Nucleus accumbens (tissue), 56 donors: ENCODE results near the gene PBX2.

Experiments
- DNase-seq, 56 donors: peaks; one replicate each; lab custom pipeline; 2025; lab: John Stamatoyannopoulos, UW

The PBX2 gene

GRCh38 chr6:32175711-32176475, 14.1 kb downstream of the PBX2 start, which contains the start of gene AGPAT1:
Gene AGPAT1 (minus strand): TSS chr6:32176084. CDS start chr6:32171496, 4,588 bp downstream.
- peak; percentile 71 to 99 (median 97) for DNase-seq

GRCh38 chr6:32175322-32175710, 14.7 kb downstream of the PBX2 start:
- DNase-seq: no peak

DNA sequence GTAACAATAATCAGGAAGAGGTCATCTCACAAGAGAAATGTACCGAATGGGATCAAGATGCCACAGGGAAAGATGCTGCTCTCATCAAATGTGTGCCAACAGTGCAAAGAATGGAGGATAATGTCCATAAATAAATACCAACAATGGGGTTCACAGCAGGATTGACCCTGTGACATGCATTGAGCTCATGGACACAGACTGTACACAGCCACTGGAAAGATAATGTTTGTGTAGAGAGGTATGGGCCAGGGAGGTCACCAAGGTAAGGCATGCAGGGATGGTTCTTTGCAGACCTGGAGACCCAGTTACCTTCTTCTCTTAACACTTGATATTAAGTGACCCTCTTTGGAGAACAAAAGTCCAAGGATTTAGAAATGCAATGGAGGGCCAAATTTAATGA, 15.6 kb downstream of the PBX2 start:
- DNase-seq: no peak

GRCh38 chr6:32173051-32173727, 16.8 kb downstream of the PBX2 start:
- no peak for DNase-seq

GRCh38 chr6:32171234-32171633, 18.8 kb downstream of the PBX2 start:
- DNase-seq: no peak

DNA sequence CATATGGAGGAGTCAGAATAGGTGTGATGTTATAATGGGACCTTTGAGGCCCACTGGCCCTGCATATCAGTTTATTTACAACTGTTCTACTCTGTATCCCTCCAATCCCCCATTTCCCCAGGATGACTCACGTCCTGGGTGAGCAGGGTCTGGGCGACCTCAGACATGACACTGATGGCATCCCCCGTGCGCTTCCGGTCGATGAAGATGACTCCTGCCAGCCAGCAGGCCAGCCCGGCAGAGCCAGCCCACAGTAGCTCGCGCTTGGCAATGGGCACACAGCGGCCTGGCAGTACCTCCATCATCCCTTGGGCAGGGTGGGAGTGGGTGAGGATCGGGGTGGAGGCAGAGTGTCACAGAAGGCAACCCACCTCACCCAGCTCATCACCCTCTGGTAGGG, 19.7 kb downstream of the PBX2 start:
- DNase-seq: no peak

DNA sequence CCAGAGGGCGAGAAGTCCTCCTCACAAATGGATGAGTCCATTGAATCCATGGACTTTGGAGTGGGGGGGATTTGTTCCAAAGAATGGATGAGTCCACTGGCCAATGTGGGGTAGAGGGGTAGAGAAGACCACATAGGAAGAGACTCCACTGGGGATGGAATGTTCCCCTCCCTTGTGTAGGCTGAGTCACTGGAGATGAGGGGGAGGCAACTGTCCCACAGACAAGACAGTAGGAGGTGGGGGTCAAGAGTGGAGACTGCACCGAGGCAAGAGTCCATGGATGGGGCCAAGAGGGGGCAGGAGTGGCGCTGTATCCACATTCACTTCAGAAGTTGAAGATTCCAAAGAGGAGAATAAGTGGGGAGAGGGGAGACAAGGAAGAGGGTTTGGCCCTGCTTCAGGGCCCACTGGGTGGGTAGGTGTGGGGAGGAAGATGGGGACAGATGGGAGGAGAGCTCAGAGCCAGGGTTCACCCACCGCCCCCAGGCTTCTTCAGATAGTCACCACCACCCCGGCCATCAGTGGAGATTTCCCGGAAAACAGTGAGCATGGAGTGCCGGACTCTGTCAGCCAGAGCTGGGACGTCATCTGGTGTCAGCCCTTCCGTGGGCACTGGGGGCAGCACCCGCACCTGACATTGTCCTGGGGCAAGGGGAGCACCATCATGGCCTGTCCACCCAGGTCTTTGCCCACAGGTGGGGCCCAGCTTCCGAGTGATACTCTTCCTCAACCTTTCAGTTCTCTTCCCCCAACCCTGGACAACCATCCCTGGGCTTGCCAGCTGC, 21.0 kb downstream of the PBX2 start:
- no peak for DNase-seq

- DNase-seq: no peak
Observed at GRCh38 chr6:32168350-32168749, 21.7 kb downstream of the PBX2 start.

GRCh38 chr6:32167761-32168262, 22.2 kb downstream of the PBX2 start:
- no peak for DNase-seq

- no peak for DNase-seq
Observed at GRCh38 chr6:32167154-32167760, 22.7 kb downstream of the PBX2 start.

DNA sequence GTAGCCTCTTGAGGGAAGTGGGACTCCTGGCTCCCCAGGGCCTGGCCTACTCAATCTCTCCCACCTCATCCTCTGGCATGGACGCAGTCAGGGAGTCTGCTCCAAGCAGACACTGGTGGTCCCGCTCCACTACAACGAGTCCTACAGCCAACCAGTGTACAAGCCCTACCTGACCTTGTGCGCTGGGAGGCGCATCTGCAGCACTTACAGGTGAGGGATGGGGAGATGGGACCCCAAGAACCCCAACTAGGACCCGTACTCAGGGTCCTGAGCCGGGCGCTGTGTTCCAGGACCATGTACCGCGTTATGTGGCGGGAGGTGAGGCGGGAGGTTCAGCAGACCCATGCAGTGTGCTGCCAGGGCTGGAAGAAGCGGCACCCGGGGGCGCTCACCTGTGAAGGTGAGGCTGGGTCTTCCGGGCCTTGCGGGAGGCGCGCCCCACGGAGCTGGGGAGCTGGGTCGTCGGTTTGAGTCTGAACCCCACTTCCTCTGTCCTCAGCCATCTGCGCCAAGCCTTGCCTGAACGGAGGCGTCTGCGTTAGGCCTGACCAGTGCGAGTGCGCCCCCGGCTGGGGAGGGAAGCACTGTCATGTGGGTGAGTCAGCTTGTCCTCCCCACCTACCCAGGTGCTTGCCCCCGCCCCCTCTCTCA, 23.5 kb downstream of the PBX2 start:
- DNase-seq: no peak

- DNase-seq: no peak
Observed at GRCh38 chr6:32164295-32164694, 25.7 kb downstream of the PBX2 start, which contains the start of gene EGFL8. Gene EGFL8 (plus strand): TSS chr6:32164595. CDS start chr6:32166166, 1,571 bp downstream.

- DNase-seq: peak in 22 of 56 donors; percentile 6 to 65 (median 41)
Observed at GRCh38 chr6:32163559-32164258, 26.3 kb downstream of the PBX2 start.

GRCh38 chr6:32158052-32158451, 31.9 kb downstream of the PBX2 start:
- no peak for DNase-seq

DNA sequence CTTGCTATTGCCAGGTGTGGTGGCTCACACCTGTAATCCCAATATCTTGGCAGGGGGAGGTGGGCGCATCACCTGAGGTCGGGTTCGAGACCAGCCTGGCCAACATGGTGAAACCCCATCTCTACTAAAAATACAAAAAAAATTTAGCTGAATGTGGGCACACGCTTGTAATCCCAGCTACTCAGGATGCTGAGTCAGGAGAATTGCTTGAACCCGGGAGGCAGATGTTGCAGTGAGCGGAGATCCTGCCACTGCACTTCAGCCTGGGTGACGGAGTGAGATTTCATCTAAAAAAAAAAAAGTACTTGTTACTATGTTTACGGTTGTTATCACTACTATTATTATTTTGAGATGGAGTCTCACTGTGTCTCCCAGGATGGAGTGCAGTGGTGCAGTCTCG, 33.1 kb downstream of the PBX2 start:
- DNase-seq: no peak

DNA sequence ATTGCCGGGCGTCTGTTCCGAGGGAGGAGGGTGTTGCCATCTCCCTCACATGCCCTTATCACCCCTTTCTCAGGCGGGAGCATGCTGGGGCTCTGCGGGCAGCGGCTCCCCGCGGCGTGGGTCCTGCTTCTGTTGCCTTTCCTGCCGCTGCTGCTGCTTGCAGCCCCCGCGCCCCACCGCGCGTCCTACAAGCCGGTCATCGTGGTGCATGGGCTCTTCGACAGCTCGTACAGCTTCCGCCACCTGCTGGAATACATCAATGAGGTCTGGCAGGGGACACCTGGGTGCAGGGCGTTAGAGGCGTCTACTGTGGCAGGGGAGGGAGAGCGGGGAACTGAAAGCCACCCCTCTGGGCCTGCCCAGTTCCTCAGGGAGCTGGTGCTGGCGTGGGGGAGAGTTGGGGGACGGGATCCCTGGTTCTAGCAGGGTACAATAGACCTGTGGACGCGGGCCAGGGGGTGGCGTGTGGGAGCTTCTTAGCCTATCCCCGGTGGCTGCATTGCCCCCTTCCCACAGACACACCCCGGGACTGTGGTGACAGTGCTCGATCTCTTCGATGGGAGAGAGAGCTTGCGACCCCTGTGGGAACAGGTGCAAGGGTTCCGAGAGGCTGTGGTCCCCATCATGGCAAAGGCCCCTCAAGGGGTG, 35.4 kb downstream of the PBX2 start:
- DNase-seq: peak in 38 of 56 donors; percentile 26 to 80 (median 57)

GRCh38 chr6:32153564-32154513, 36.2 kb downstream of the PBX2 start, which contains the start of gene PPT2:
Gene PPT2 (plus strand): TSS chr6:32154141. CDS start chr6:32154595, 454 bp downstream.
- DNase-seq: peak; percentile 41 to 96 (median 86)
